Endothelial cell (in vitro differentiated cells): ENCODE measurements around the gene NEGR1. TPM values are rescaled to one million over a fixed set of nuclear protein-coding genes. Genes with fewer than 3 reads are reported as not detected.

Experiments used
- DNase-seq: peaks from one replicate; pipeline ENCODE4 v3.0.0; 2021; ENCODE audit warnings: low spot score
- H3K27ac Mint-ChIP-seq: one replicate; pipeline ENCODE4 v1.8.0; 2021; ENCODE audit warnings: mixed read lengths, inconsistent platforms; ENCODE audit not compliant: unreplicated experiment
- H3K27me3 Mint-ChIP-seq: one replicate; pipeline ENCODE4 v1.8.0; 2021; ENCODE audit warnings: mild to moderate bottlenecking, moderate library complexity, mixed read lengths, inconsistent platforms; ENCODE audit not compliant: unreplicated experiment
- H3K36me3 Mint-ChIP-seq: one replicate; pipeline ENCODE4 v1.8.0; 2021; ENCODE audit warnings: mild to moderate bottlenecking, low read depth, mixed read lengths, inconsistent platforms; ENCODE audit not compliant: unreplicated experiment
- H3K4me1 Mint-ChIP-seq: one replicate; pipeline ENCODE4 v1.8.0; 2021; ENCODE audit warnings: mild to moderate bottlenecking, mixed read lengths, inconsistent platforms; ENCODE audit not compliant: unreplicated experiment
- H3K4me3 Mint-ChIP-seq: one replicate; pipeline ENCODE4 v1.8.0; 2021; ENCODE audit warnings: mild to moderate bottlenecking, mixed read lengths, inconsistent platforms; ENCODE audit not compliant: unreplicated experiment
- H3K9me3 Mint-ChIP-seq: one replicate; pipeline ENCODE4 v1.8.0; 2021; ENCODE audit warnings: mixed read lengths, inconsistent platforms; ENCODE audit not compliant: unreplicated experiment
- CTCF ChIP-seq: fragments of 200-600 bp; sonication (generic); IDR thresholded peaks from one replicate; pipeline ENCODE4 v1.5.0; 2021; ENCODE audit warnings: antibody characterized with exemption; ENCODE audit not compliant: unreplicated experiment
- total RNA-seq: library from RNA; stranded (reverse); fragmentation: NEBNext Ultra II Directional; extraction: Animal tissue kit (Norgen Biotek cat#: 25700); gene quantifications from one replicate; pipeline ENCODE4 v1.2.1, GENCODE V29; 2021; ENCODE audit not compliant: unreplicated experiment

NEGR1 gene
- total RNA-seq, 1 donor from 2014 or later: 2.9 TPM

GRCh38 chr1:72060466-72061245 is 221.7 kb downstream of the NEGR1 start:
- no peaks in the 10 kb centered on the region for H3K36me3 Mint-ChIP-seq
- no peaks in the 10 kb centered on the region for H3K27me3 Mint-ChIP-seq
- H3K9me3 Mint-ChIP-seq: no peaks in the 10 kb centered on the region
- no peak overlapping the region for H3K27ac Mint-ChIP-seq
- H3K4me1 Mint-ChIP-seq: no peaks in the 10 kb centered on the region
- no peak for DNase-seq
- no peak overlapping the region for H3K4me3 Mint-ChIP-seq
- no peak for TF ChIP-seq CTCF

- Mint-ChIP-seq H3K9me3 (no peaks in the 10 kb centered on the region), H3K27me3 (no peaks in the 10 kb centered on the region), H3K27ac (no peak overlapping the region), H3K36me3 (no peaks in the 10 kb centered on the region), H3K4me3 (no peak overlapping the region), H3K4me1 (no peaks in the 10 kb centered on the region)
- TF ChIP-seq CTCF: no peak
- no peak for DNase-seq
Observed at GRCh38 chr1:72056516-72056915, 225.8 kb downstream of the NEGR1 start.

- H3K36me3 Mint-ChIP-seq: no peaks in the 10 kb centered on the region
Observed at GRCh38 chr1:72051538-72051937, 230.8 kb downstream of the NEGR1 start.

GRCh38 chr1:72050551-72050950 is 231.8 kb downstream of the NEGR1 start:
- no peaks in the 10 kb centered on the region for H3K9me3 Mint-ChIP-seq
- H3K27ac Mint-ChIP-seq: no peak overlapping the region
- H3K4me1 Mint-ChIP-seq: no peaks in the 10 kb centered on the region
- no peaks in the 10 kb centered on the region for H3K27me3 Mint-ChIP-seq
- DNase-seq: no peak
- no peak overlapping the region for H3K4me3 Mint-ChIP-seq
- no peaks in the 10 kb centered on the region for H3K36me3 Mint-ChIP-seq
- no peak for TF ChIP-seq CTCF

More at GRCh38 chr1:72051538-72051937, 230.8 kb downstream of the NEGR1 start:
- H3K27ac Mint-ChIP-seq: no peak overlapping the region
- no peaks in the 10 kb centered on the region for H3K27me3 Mint-ChIP-seq
- DNase-seq: no peak
- no peaks in the 10 kb centered on the region for H3K4me1 Mint-ChIP-seq
- no peak for TF ChIP-seq CTCF
- no peak overlapping the region for H3K4me3 Mint-ChIP-seq
- H3K9me3 Mint-ChIP-seq: no peaks in the 10 kb centered on the region

DNA sequence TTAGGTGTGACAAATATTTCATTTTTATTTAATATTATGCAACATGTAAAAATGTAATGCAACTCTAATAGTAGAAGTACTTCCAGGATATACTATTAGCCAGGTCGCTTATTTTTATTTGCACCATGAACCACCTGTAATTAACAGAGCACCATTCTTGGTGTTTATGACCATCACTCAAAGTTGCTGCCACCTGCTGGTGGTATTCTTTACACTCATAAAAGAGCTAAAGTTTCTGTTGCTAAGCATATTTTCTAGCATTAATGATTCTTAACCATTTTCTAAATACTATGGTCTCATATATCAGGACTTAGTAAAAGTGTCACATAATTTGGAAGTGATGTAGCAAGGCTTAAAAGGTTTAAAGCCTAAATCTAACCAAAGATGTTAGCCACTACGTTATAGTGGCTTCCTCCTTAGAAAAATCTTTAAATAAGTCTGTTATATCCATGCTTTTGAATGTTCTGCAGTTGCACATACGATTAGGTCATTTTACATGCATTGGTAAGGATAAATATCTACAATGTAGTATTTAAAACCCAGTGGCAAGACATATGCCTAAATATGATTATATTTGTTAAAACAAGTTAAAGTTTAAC is 244.5 kb downstream of the NEGR1 start:
- peaks cover 1% of the 10 kb centered on the region for H3K27me3 Mint-ChIP-seq
- no peaks in the 10 kb centered on the region for H3K36me3 Mint-ChIP-seq
- no peak overlapping the region for H3K27ac Mint-ChIP-seq
- peaks cover 3% of the 10 kb centered on the region for H3K4me1 Mint-ChIP-seq
- H3K9me3 Mint-ChIP-seq: no peaks in the 10 kb centered on the region
- DNase-seq: peak; percentile 42
- H3K4me3 Mint-ChIP-seq: no peak overlapping the region
- peak; percentile 87 for TF ChIP-seq CTCF
